HEK293T (cell line): ENCODE results near the gene SULT1B1.

ENCODE experiments used
- CTCF ChIA-PET: fragments of 350-600 bp; formaldehyde crosslinking; extraction: SDS; loops from one replicate; lab custom pipeline; 2021; ENCODE audit warnings: antibody characterized with exemption, inconsistent platforms; lab: Yijun Ruan, JAX
- POLR2A ChIA-PET: fragments of 350-600 bp; formaldehyde crosslinking; extraction: SDS; loops from one replicate; lab custom pipeline; 2020; ENCODE audit warnings: antibody characterized with exemption, inconsistent platforms; lab: Yijun Ruan, JAX
- DNase-seq: peaks from one replicate; pipeline ENCODE4 v3.0.0; 2012; ENCODE audit warnings: mixed read lengths; ENCODE audit errors: extremely low spot score
- ARNT ChIP-seq: fragments of 450-650 bp; IDR thresholded peaks from 2 replicates; pipeline ENCODE4 v1.6.1; 2017; ENCODE audit warnings: mild to moderate bottlenecking
- BHLHE40 ChIP-seq: fragments of 450-650 bp; IDR thresholded peaks from 2 replicates; pipeline ENCODE4 v1.6.1; 2016; ENCODE audit warnings: mild to moderate bottlenecking, moderate library complexity, borderline replicate concordance
- CTBP1 ChIP-seq: fragments of 450-650 bp; IDR thresholded peaks from 2 replicates; pipeline ENCODE4 v1.6.1; 2016; ENCODE audit warnings: borderline replicate concordance
- ELF4 ChIP-seq: fragments of 450-650 bp; IDR thresholded peaks from 2 replicates; pipeline ENCODE4 v1.6.1; 2017; ENCODE audit warnings: antibody characterized with exemption
- FOXA1 ChIP-seq: fragments of 450-650 bp; IDR thresholded peaks from 2 replicates; pipeline ENCODE4 v1.6.1; 2016; ENCODE audit warnings: mild to moderate bottlenecking
- FOXK2 ChIP-seq: fragments of 450-650 bp; IDR thresholded peaks from 2 replicates; pipeline ENCODE4 v1.6.1; 2016; ENCODE audit warnings: mild to moderate bottlenecking
- FOXM1 ChIP-seq: fragments of 450-650 bp; IDR thresholded peaks from 2 replicates; pipeline ENCODE4 v1.6.1; 2017; ENCODE audit warnings: mild to moderate bottlenecking, borderline replicate concordance
- HDGF ChIP-seq: fragments of 450-650 bp; IDR thresholded peaks from 2 replicates; pipeline ENCODE4 v1.6.1; 2017; ENCODE audit warnings: antibody characterized with exemption, borderline replicate concordance
- L3MBTL2 ChIP-seq: fragments of 450-650 bp; conservative IDR thresholded peaks from 2 replicates; pipeline ENCODE4 v1.6.1; 2016; ENCODE audit warnings: mild to moderate bottlenecking
- LEF1 ChIP-seq: fragments of 450-650 bp; IDR thresholded peaks from 2 replicates; pipeline ENCODE4 v1.6.1; 2017; ENCODE audit warnings: mild to moderate bottlenecking, borderline replicate concordance
- NFRKB ChIP-seq: fragments of 450-650 bp; IDR thresholded peaks from 2 replicates; pipeline ENCODE4 v1.6.1; 2016; ENCODE audit warnings: mild to moderate bottlenecking, moderate library complexity
- PKNOX1 ChIP-seq: fragments of 450-650 bp; IDR thresholded peaks from 2 replicates; pipeline ENCODE4 v1.6.1; 2016
- SP1 ChIP-seq: fragments of 450-650 bp; IDR thresholded peaks from 2 replicates; pipeline ENCODE4 v1.6.1; 2017
- SUZ12 ChIP-seq: fragments of 450-650 bp; IDR thresholded peaks from 2 replicates; pipeline ENCODE4 v1.6.1; 2016; ENCODE audit warnings: mild to moderate bottlenecking
- TARDBP ChIP-seq: fragments of 450-650 bp; IDR thresholded peaks from 2 replicates; pipeline ENCODE4 v1.6.1; 2016
- ZNF384 ChIP-seq: fragments of 450-650 bp; IDR thresholded peaks from 2 replicates; pipeline ENCODE4 v1.6.1; 2016

The SULT1B1 gene

DNA sequence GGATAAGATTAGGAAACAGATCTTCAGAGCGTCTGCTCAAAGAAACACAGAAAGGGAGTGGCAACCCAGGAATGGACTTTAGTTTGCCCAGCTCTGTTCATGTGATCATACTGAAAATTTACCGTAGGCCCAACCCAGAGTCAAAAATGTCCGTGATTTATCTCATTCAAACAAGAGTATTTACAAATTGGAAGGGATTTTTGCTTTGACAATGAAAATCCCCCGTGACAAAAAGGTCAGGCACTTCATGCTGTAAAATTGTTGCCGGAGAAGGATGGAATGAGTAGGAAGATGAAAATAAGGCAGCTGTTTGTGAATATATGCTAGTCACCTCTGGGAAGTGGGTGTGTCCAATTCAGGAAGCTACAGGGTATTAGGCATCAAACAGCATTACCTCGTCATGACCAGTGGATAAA, 1.2 kb downstream of the SULT1B1 start:
- CTCF ChIA-PET: no interaction called here
- no peak for TF ChIP-seq SP1
- no peak for TF ChIP-seq ARNT
- TF ChIP-seq ZNF384: no peak
- TF ChIP-seq FOXK2: no peak
- no peak for TF ChIP-seq PKNOX1
- no peak for TF ChIP-seq LEF1
- TF ChIP-seq SUZ12: no peak
- no peak for TF ChIP-seq FOXA1
- no peak for TF ChIP-seq FOXM1
- TF ChIP-seq L3MBTL2: no peak
- TF ChIP-seq BHLHE40: no peak
- no peak for TF ChIP-seq TARDBP
- TF ChIP-seq CTBP1: no peak
- no peak for TF ChIP-seq NFRKB
- TF ChIP-seq ELF4: no peak
- POLR2A ChIA-PET: no interaction called here
- no peak for DNase-seq

- DNase-seq: no peak
- CTCF ChIA-PET: no interaction called here
- TF ChIP-seq SUZ12 (no peak), LEF1 (no peak), CTBP1 (no peak), FOXK2 (no peak), ARNT (no peak), BHLHE40 (no peak), ZNF384 (no peak), FOXM1 (no peak), HDGF (no peak), SP1 (no peak), FOXA1 (no peak), NFRKB (no peak), TARDBP (no peak), L3MBTL2 (no peak), PKNOX1 (no peak), ELF4 (no peak)
- POLR2A ChIA-PET: no interaction called here
Observed at GRCh38 chr4:69757464-69757863, 3.0 kb downstream of the SULT1B1 start.

GRCh38 chr4:69754926-69755580, 5.4 kb downstream of the SULT1B1 start:
- DNase-seq: no peak
- TF ChIP-seq CTBP1 (no peak), HDGF (no peak), ARNT (no peak), SUZ12 (no peak), ELF4 (no peak), L3MBTL2 (no peak)
- CTCF ChIA-PET: no interaction called here
- POLR2A ChIA-PET: no interaction called here

DNA sequence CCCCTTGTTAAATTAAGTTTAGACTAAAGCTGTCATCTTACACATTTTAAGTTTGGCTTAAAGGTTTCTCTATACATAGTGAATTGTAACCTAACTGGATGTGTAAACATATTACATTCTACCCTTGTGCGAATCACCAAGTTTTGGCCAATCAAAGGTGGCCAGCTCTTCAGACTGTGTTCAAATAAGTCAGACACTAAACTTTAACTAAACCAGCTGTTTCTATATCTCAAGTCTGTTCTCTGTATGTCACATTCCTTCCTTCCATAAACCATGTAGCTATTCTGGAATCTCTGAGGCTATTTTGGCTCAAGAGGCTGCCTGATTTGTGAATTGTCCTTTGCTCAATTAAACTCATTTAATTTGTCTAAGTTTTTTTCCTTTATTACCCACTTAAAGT, 6.7 kb downstream of the SULT1B1 start:
- POLR2A ChIA-PET: no interaction called here
- CTCF ChIA-PET: no interaction called here
- DNase-seq: no peak
- no peak for TF ChIP-seq FOXK2
- no peak for TF ChIP-seq FOXA1
- no peak for TF ChIP-seq PKNOX1
- no peak for TF ChIP-seq SP1
- no peak for TF ChIP-seq ARNT
- no peak for TF ChIP-seq L3MBTL2
- TF ChIP-seq SUZ12: no peak
- TF ChIP-seq HDGF: no peak
- no peak for TF ChIP-seq NFRKB
- no peak for TF ChIP-seq BHLHE40
- TF ChIP-seq CTBP1: no peak
- no peak for TF ChIP-seq LEF1
- no peak for TF ChIP-seq TARDBP
- TF ChIP-seq ZNF384: no peak
- TF ChIP-seq FOXM1: no peak

DNA sequence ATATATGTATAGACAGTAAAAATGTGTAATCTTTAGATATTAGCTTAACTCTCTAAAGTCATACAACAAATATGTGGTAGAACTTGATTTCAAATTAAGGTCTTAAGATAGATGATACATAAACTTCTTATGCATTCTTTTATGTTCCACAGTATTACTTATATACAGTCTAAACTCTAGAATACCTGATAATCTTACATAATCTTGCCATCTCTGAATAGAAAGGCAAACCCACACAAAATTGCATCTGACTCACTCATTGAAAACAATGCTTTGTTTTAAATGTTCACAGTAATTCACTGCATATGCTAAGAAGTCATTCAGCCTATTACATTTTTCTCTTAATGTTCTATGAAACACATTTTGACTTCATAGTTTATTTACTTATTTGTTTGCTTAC, 10.1 kb downstream of the SULT1B1 start:
- no peak for TF ChIP-seq FOXK2
- no peak for TF ChIP-seq LEF1
- no peak for TF ChIP-seq L3MBTL2
- no peak for TF ChIP-seq SUZ12
- no peak for TF ChIP-seq ZNF384
- TF ChIP-seq BHLHE40: no peak
- no peak for TF ChIP-seq SP1
- TF ChIP-seq PKNOX1: no peak
- TF ChIP-seq NFRKB: no peak
- no peak for TF ChIP-seq HDGF
- no peak for TF ChIP-seq TARDBP
- no peak for TF ChIP-seq FOXA1
- no peak for TF ChIP-seq FOXM1
- no peak for TF ChIP-seq ARNT
- TF ChIP-seq ELF4: no peak
- TF ChIP-seq CTBP1: no peak
- POLR2A ChIA-PET: no interaction called here
- DNase-seq: no peak
- CTCF ChIA-PET: no interaction called here
